ENCODE measurements around the gene PRTFDC1. TPM values are rescaled to one million over a fixed set of nuclear protein-coding genes. Genes with fewer than 3 reads are reported as not detected.

Gene PRTFDC1
- total RNA-seq, 1 experiment from 2014 or later, result 15.8 TPM

- H3K9me2 ChIP-seq (ENCODE audit: insufficient read depth), result no peaks in the 10 kb centered on the region
- TF ChIP-seq, protein P1, sequence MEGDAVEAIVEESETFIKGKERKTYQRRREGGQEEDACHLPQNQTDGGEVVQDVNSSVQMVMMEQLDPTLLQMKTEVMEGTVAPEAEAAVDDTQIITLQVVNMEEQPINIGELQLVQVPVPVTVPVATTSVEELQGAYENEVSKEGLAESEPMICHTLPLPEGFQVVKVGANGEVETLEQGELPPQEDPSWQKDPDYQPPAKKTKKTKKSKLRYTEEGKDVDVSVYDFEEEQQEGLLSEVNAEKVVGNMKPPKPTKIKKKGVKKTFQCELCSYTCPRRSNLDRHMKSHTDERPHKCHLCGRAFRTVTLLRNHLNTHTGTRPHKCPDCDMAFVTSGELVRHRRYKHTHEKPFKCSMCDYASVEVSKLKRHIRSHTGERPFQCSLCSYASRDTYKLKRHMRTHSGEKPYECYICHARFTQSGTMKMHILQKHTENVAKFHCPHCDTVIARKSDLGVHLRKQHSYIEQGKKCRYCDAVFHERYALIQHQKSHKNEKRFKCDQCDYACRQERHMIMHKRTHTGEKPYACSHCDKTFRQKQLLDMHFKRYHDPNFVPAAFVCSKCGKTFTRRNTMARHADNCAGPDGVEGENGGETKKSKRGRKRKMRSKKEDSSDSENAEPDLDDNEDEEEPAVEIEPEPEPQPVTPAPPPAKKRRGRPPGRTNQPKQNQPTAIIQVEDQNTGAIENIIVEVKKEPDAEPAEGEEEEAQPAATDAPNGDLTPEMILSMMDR (conservative IDR thresholded peaks at IDR 0.05), result no peak
- no peak for TF ChIP-seq EZH2 (IDR thresholded peaks at IDR 0.05; ENCODE audit: low read depth)
- DNase-seq, result no peak
- H3K27me3 ChIP-seq (ENCODE audit: insufficient read depth, low read depth), result no peaks in the 10 kb centered on the region
- H2AFZ ChIP-seq, result no peak overlapping the region
- H3F3A ChIP-seq (ENCODE audit: insufficient read depth, low read depth), result no peaks in the 10 kb centered on the region
- intact Hi-C loops (cut with micrococcal nuclease; ENCODE audit: unreplicated experiment), result no loop called here
- H3K4me2 ChIP-seq, result peak overlapping the region; percentile 23; the same call in 1 of the 2 replicates
- no peaks in the 10 kb centered on the region for H4K20me1 ChIP-seq (ENCODE audit: insufficient read depth)
- H3K27ac ChIP-seq, result no peak overlapping the region
- ChIA-PET POLR2A (ENCODE audit: unreplicated experiment) (interaction anchor here (0.6 to 0.7 kb wide), 2 partner anchors 104 to 634 kb away, joined by 3 to 4 read pairs; no protein-coding TSS in a partner anchor), CTCF (no interaction called here)
- no peak overlapping the region for H3K4me3 ChIP-seq
- peaks cover 27% of the 10 kb centered on the region for H3K4me1 ChIP-seq (replicated peaks; ENCODE audit: insufficient read depth)
- H3K9me3 ChIP-seq (ENCODE audit: insufficient read depth, low read depth), result no peaks in the 10 kb centered on the region; the same call in 1 of the 2 replicates
- BruUV-seq (replicated peaks), result no TSS peak
- H3K79me2 ChIP-seq (ENCODE audit: low read depth), result no peaks in the 10 kb centered on the region
- H3K36me3 ChIP-seq (ENCODE audit: low read depth), result no peaks in the 10 kb centered on the region
Measured at GRCh38 chr10:24885551-24886289, 66.7 kb downstream of the PRTFDC1 start.

GRCh38 chr10:24884793-24885192 is 67.6 kb downstream of the PRTFDC1 start:
- no peak overlapping the region for H3K4me2 ChIP-seq
- CTCF ChIA-PET, result no interaction called here
- no peak overlapping the region for H3K27ac ChIP-seq

DNA sequence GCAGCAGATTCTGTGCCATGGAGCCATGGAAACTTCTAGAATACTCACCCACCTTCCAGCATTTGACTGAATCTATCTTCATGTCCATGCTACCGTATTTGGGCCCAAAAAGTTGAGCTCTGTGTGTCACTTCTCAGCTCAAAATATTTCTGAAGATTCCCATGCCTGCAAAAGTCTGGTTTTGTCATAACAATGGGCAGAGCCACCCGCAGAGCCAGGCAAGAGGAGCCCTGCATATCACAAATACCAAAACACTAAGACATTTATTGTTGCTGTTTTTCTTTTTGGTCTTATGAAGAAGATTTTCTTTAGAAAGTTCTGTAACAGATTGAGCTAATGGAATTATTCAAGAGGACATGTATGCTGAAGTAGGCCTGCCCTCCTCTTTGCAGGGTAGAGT is 68.1 kb downstream of the PRTFDC1 start:
- POLR2A ChIA-PET (ENCODE audit: unreplicated experiment), result no interaction called here
- H3K4me1 ChIP-seq (replicated peaks; ENCODE audit: insufficient read depth), result peaks cover 13% of the 10 kb centered on the region
- H3F3A ChIP-seq (ENCODE audit: insufficient read depth, low read depth), result no peaks in the 10 kb centered on the region
- BruUV-seq (replicated peaks), result no TSS peak
- intact Hi-C loops (cut with micrococcal nuclease; ENCODE audit: unreplicated experiment), result no loop called here
- H3K4me3 ChIP-seq, result no peak overlapping the region
- no peaks in the 10 kb centered on the region for H4K20me1 ChIP-seq (ENCODE audit: insufficient read depth)
- H3K9me3 ChIP-seq (ENCODE audit: insufficient read depth, low read depth), result no peaks in the 10 kb centered on the region; the same call in 1 of the 2 replicates
- no peak for DNase-seq
- CTCF ChIA-PET, result no interaction called here
- H3K27ac ChIP-seq, result no peak overlapping the region
- no peaks in the 10 kb centered on the region for H3K79me2 ChIP-seq (ENCODE audit: low read depth)
- no peak for TF ChIP-seq EZH2 (IDR thresholded peaks at IDR 0.05; ENCODE audit: low read depth)
- TF ChIP-seq, protein P1 (conservative IDR thresholded peaks at IDR 0.05), result no peak
- H3K4me2 ChIP-seq, result no peak overlapping the region
- no peaks in the 10 kb centered on the region for H3K27me3 ChIP-seq (ENCODE audit: insufficient read depth, low read depth)
- no peak overlapping the region for H2AFZ ChIP-seq
- H3K9me2 ChIP-seq (ENCODE audit: insufficient read depth), result no peaks in the 10 kb centered on the region
- no peaks in the 10 kb centered on the region for H3K36me3 ChIP-seq (ENCODE audit: low read depth)

More at GRCh38 chr10:24884793-24885192, 67.6 kb downstream of the PRTFDC1 start:
- intact Hi-C loops (cut with micrococcal nuclease; ENCODE audit: unreplicated experiment), result no loop called here
- Histone ChIP-seq H3K79me2 (ENCODE audit: low read depth) (no peaks in the 10 kb centered on the region), H3K9me2 (ENCODE audit: insufficient read depth) (no peaks in the 10 kb centered on the region), H2AFZ (no peak overlapping the region), H3K9me3 (ENCODE audit: insufficient read depth, low read depth) (no peaks in the 10 kb centered on the region; the same call in 1 of the 2 replicates), H3K4me1 (replicated peaks; ENCODE audit: insufficient read depth) (peaks cover 18% of the 10 kb centered on the region), H4K20me1 (ENCODE audit: insufficient read depth) (no peaks in the 10 kb centered on the region), H3K4me3 (no peak overlapping the region), H3K27me3 (ENCODE audit: insufficient read depth, low read depth) (no peaks in the 10 kb centered on the region), H3K36me3 (ENCODE audit: low read depth) (no peaks in the 10 kb centered on the region), H3F3A (ENCODE audit: insufficient read depth, low read depth) (no peaks in the 10 kb centered on the region)
- POLR2A ChIA-PET (ENCODE audit: unreplicated experiment), result no interaction called here
- no peak for DNase-seq
- TF ChIP-seq EZH2 (IDR thresholded peaks at IDR 0.05; ENCODE audit: low read depth), result no peak
- TF ChIP-seq, protein P1 (conservative IDR thresholded peaks at IDR 0.05), result no peak
- BruUV-seq (replicated peaks), result no TSS peak
